ENCODE results near the gene TBC1D3B.

GRCh38 chr17:36193216-36193775 lies 16.9 kb upstream of the TBC1D3B start:
- no peak for TF ChIP-seq EZH2 (IDR thresholded peaks at IDR 0.05)
- TF ChIP-seq CTCF (IDR thresholded peaks at IDR 0.05 in 2 of 3, conservative IDR thresholded peaks at IDR 0.05 in 1 of 3; ENCODE audit: borderline replicate concordance in 1 of 3, insufficient read depth in 1 of 3, low read depth in 2 of 3, low read length in 2 of 3): no peak
- no peak for TF ChIP-seq EGR1 (IDR thresholded peaks at IDR 0.05; ENCODE audit: low read depth)
- no peak for TF ChIP-seq REST (IDR thresholded peaks at IDR 0.05; ENCODE audit: low read depth)
- TF ChIP-seq POLR2A (IDR thresholded peaks at IDR 0.05; ENCODE audit: borderline replicate concordance, extremely low read depth, insufficient read depth, insufficient read length): no peak
- no peak for TF ChIP-seq POLR2AphosphoS5 (IDR thresholded peaks at IDR 0.05; ENCODE audit: low read depth, low read length)
